ENCODE data around the gene TPBGL. TPM values are rescaled to one million over a fixed set of nuclear protein-coding genes. Genes with fewer than 3 reads are reported as not detected.

TPBGL gene
- total RNA-seq, 1 experiment from 2014 or later: 2.7 TPM

DNA sequence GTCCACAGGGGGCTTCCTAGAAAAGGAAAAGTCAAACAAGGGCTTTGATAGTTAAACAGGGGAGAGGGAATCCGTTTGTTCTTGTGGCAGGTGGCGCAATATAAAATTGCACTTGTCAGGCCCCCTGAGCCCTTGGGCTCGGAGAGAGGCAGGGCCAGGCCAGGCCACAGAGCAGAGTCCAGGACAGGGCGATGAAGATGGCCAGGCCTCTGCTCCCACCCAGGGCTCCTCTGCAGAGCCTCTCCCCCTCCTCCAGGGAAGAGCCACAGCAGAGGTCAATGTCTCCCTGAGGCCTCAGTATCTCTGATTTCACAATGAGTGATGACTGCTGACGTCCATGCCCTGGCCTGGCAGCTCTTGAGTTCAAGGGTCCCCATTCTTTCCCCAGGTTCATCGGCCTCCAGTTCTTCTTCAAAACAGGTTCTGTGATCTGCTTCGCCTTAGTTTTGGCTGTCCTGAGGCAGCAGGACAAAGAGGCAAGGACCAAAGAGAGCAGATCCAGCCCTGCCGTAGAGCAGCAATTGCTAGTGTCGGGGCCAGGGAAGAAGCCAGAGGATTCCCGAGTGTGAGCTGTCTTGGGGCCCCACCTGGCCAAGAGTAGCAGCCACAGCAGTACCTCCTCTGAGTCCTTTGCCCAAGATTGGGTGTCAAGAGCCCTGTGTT is 36.4 kb upstream of the TPBGL start:
- DNase-seq (ENCODE audit: low read depth, low spot score): no peak
- in situ Hi-C loops (cut with HindIII; ENCODE audit: low pct_unique_long_range_greater_than_20kb, low sequenced_read_pairs): loop anchor here (25.0 kb wide), 1 partner anchor 92 kb away; no protein-coding TSS in a partner anchor

- peak; percentile 94 for DNase-seq (ENCODE audit: low read depth, low spot score)
- in situ Hi-C loops (cut with HindIII; ENCODE audit: low pct_unique_long_range_greater_than_20kb, low sequenced_read_pairs): loop anchor here (25.0 kb wide), 1 partner anchor 93 kb away; no protein-coding TSS in a partner anchor
Observed at GRCh38 chr11:75204685-75205563, 35.6 kb upstream of the TPBGL start.

DNA sequence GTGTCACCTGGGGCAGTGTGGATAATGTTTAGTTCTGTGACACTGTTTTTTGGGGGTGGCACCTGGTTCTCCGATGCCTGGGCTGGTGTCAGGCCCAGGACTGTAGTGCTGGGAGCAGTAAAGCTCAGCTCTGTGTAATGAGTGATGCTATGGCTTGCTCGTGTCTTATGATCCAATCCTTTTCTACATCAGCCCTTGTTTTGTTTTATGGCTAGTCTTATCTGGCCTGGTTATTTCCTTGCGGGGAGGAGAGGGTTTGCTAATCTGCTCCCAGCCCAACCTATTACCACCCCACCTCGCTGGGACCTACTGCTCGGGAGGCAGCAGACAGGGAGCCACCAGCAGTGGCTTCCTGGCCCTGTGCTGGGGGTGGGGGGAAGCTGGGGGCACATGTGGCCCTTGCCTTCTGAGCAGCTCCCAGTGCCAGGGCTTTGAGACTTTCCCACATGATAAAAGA is 35.0 kb upstream of the TPBGL start:
- in situ Hi-C loops (cut with HindIII; ENCODE audit: low pct_unique_long_range_greater_than_20kb, low sequenced_read_pairs): loop anchor here (25.0 kb wide), 1 partner anchor 93 kb away; no protein-coding TSS in a partner anchor
- DNase-seq (ENCODE audit: low read depth, low spot score): no peak

- in situ Hi-C loops (cut with HindIII; ENCODE audit: low pct_unique_long_range_greater_than_20kb, low sequenced_read_pairs): loop anchor here (25.0 kb wide), 1 partner anchor 96 kb away; no protein-coding TSS in a partner anchor
- no peak for DNase-seq (ENCODE audit: low read depth, low spot score)
Observed at GRCh38 chr11:75208446-75208845, 32.1 kb upstream of the TPBGL start.

- no peak for DNase-seq (ENCODE audit: low read depth, low spot score)
- in situ Hi-C loops (cut with HindIII; ENCODE audit: low pct_unique_long_range_greater_than_20kb, low sequenced_read_pairs): loop anchor here (25.0 kb wide), 1 partner anchor 100 kb away; no protein-coding TSS in a partner anchor
Observed at GRCh38 chr11:75212411-75212810, 28.2 kb upstream of the TPBGL start.

DNA sequence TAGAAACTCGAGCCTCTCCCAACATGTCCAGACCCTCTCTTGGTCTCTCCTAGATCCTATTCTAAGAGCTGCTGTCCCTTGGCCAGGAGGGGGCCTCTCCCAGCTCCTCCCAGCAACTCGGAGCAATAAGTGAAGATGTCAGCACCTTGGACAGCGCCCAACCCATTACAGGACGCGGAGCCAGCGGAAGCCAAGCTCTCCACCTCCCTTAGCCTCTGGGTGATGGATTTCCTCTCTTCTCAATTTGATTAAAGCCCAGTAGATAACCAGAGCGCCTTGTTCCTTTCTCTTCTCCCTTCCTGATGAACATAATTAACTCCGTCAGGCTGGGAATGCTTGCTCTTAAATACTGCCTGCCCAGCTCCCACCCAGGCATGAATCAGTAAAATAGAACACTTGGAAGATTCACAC is 26.2 kb upstream of the TPBGL start:
- peak; percentile 94 for DNase-seq (ENCODE audit: low read depth, low spot score)
- in situ Hi-C loops (cut with HindIII; ENCODE audit: low pct_unique_long_range_greater_than_20kb, low sequenced_read_pairs): loop anchor here (25.0 kb wide), 1 partner anchor 102 kb away; no protein-coding TSS in a partner anchor

DNA sequence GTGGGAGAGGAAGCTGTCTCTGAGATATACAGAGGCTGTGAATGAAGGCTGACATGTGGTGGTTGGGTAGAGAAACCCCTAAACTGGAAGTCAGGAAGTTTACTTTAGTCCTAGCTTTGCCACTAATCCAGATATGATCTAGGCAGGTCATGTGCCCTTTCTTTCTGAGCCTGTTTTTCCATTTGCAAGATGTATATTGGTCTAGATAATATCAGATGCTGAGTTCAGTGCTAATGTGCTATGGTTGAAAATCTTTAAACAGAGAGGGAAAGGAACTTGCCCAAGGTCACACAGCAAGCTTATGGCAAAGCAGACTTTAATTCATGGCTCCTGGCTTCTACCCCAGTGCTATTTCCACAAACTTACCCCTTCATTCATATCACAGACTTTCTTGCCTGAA is 25.7 kb upstream of the TPBGL start:
- no peak for DNase-seq (ENCODE audit: low read depth, low spot score)
- in situ Hi-C loops (cut with HindIII; ENCODE audit: low pct_unique_long_range_greater_than_20kb, low sequenced_read_pairs): loop anchor here (25.0 kb wide), 1 partner anchor 103 kb away; no protein-coding TSS in a partner anchor

- in situ Hi-C loops (cut with HindIII; ENCODE audit: low pct_unique_long_range_greater_than_20kb, low sequenced_read_pairs): loop anchor here (25.0 kb wide), 1 partner anchor 108 kb away; no protein-coding TSS in a partner anchor
- peak; percentile 25 for DNase-seq (ENCODE audit: low read depth, low spot score)
Observed at GRCh38 chr11:75219869-75220268, 20.7 kb upstream of the TPBGL start.

- DNase-seq (ENCODE audit: low read depth, low spot score): peak; percentile 29
- in situ Hi-C loops (cut with HindIII; ENCODE audit: low pct_unique_long_range_greater_than_20kb, low sequenced_read_pairs): loop anchor here (25.0 kb wide), 1 partner anchor 112 kb away; no protein-coding TSS in a partner anchor
Observed at GRCh38 chr11:75223954-75224643, 16.5 kb upstream of the TPBGL start.

GRCh38 chr11:75225794-75226193 is 14.8 kb upstream of the TPBGL start:
- no peak for DNase-seq (ENCODE audit: low read depth, low spot score)
- in situ Hi-C loops (cut with HindIII; ENCODE audit: low pct_unique_long_range_greater_than_20kb, low sequenced_read_pairs): no loop called here

DNA sequence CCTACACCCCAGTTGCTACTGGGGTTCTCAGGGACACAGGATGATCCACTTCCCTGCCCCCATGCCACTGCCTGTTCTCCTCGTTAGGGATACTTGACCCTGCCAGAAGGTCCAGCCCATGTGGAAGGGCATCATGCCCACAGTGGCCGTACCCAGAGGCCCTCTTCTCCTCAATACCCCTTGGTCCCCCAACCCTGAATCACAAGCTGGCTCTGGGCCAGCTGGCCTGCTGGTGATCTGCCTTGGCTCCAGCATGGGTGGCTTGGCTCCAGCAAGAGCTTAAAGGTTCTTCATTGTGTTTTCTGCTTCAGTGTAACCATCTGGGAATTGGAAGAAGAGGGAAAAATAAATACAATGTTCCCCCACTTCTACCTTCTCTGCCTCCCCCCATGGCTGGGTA is 11.1 kb upstream of the TPBGL start:
- no peak for DNase-seq (ENCODE audit: low read depth, low spot score)
- in situ Hi-C loops (cut with HindIII; ENCODE audit: low pct_unique_long_range_greater_than_20kb, low sequenced_read_pairs): no loop called here

DNA sequence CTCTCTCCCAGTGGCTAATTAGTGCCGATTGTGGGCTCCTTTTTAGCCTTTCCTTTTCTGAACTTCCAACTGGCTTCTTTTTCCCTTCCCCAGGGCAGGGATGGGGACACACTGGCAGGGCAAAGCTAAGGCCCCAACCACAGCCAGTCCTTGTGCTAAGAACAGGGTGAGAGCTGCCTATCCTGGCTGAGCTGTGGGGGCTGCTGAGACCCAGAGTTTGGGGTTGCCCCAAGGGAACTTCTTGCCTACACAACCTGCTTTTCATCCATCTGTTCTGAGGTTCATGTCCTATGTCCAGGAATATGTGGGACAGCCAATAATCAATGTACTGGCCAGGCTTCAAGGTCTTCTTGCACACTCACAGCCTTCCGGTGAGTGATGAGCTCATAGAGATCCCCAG is 10.0 kb upstream of the TPBGL start:
- no peak for DNase-seq (ENCODE audit: low read depth, low spot score)
- in situ Hi-C loops (cut with HindIII; ENCODE audit: low pct_unique_long_range_greater_than_20kb, low sequenced_read_pairs): no loop called here

DNA sequence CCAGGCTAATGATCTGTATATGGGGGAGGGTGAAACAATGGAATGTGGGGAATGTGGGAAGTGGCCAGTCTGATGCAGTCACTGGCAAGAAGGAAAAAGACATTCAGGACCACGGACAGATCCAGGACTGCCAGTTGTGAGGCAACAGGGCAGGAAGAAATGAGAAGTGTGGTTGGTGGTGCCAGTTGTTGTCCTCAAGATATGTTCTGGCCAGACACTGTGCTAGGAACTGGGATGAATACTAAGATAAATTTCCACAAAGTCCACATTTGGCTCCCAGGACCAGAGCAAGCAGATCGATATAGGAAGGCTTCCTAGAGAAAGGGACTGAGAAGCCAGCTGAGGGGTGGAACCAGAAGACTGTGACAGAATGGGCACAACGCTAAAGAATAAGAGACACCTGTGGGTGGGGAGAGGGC is 6.8 kb upstream of the TPBGL start:
- in situ Hi-C loops (cut with HindIII; ENCODE audit: low pct_unique_long_range_greater_than_20kb, low sequenced_read_pairs): no loop called here
- peak; percentile 58 for DNase-seq (ENCODE audit: low read depth, low spot score)

DNA sequence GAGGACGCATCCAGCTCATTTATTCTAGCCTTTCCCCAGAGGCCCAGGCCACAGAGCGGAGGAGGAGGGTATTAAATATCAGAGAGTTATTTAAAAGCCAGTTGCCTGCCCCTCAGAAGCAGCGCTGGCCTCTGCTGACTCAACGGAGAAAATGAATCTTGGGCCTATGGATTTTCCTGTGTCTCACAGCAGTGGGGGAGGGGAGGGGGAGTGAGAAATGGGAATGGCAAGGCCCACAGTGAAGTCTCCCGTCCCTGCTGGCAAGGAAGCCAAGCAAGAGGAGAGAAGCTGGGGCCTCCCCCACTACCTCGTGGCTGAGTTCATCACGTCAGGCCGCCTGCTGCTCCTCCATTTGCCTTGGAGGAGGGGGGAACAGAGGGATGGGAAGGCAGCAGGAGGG is 4.5 kb upstream of the TPBGL start:
- in situ Hi-C loops (cut with HindIII; ENCODE audit: low pct_unique_long_range_greater_than_20kb, low sequenced_read_pairs): no loop called here
- DNase-seq (ENCODE audit: low read depth, low spot score): no peak

DNA sequence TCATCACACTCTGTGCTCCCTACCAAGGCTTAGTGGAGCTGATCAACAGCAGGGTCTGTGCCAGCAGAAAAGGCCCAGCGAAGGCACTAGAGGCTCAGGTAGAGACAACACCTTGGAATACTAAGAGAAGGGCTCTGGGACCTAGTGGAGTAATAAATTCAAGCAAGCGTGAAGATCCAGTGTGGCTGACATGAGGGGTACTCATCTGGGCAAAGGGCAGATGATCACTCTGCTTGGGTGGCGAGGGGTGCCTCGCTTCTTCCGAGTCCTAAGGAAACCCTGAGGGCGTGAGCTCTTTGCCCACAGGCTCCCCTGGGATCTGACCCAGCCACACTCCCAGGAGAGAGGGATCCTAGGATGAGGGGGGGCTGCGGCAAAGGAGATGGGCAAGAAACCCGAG is 3.5 kb upstream of the TPBGL start:
- in situ Hi-C loops (cut with HindIII; ENCODE audit: low pct_unique_long_range_greater_than_20kb, low sequenced_read_pairs): no loop called here
- no peak for DNase-seq (ENCODE audit: low read depth, low spot score)

GRCh38 chr11:75238595-75239440 is 1.8 kb upstream of the TPBGL start:
- no peak for DNase-seq (ENCODE audit: low read depth, low spot score)
- in situ Hi-C loops (cut with HindIII; ENCODE audit: low pct_unique_long_range_greater_than_20kb, low sequenced_read_pairs): no loop called here
